ENCODE results near the gene PYM1. TPM values are rescaled to one million over a fixed set of nuclear protein-coding genes. Genes with fewer than 3 reads are reported as not detected.
A peak's percentile ranks its signal among the peaks of the same experiment; 100 is the strongest.

Gene PYM1
- total RNA-seq, 1 experiment from 2014 or later, result 58.9 TPM

GRCh38 chr12:55963760-55964159 is 36.1 kb upstream of the PYM1 start:
- no peak for TF ChIP-seq CTCF (conservative IDR thresholded peaks at IDR 0.05)
- peak overlapping the region in 1 of 2 experiments; percentile 67; a peak in 1 of 5 replicates for H3K4me3 Mint-ChIP-seq
- no peaks in the 10 kb centered on the region for H4K20me1 ChIP-seq (ENCODE audit: control insufficient read depth, insufficient read depth, insufficient read length)
- peaks cover 5 to 15% (median 11%) of the 10 kb centered on the region in 3 experiments; a peak in 6 of 7 replicates for H3K36me3 Mint-ChIP-seq (ENCODE audit: insufficient read depth in 1 of 3, low read depth in 3 of 3)
- H3K27me3 Mint-ChIP-seq (ENCODE audit: low read depth), result no peaks in the 10 kb centered on the region
- H2BK5ac ChIP-seq (ENCODE audit: insufficient read length, low read length), result no peak overlapping the region
- no CpG with 5 or more reads among the region's 2 CpGs for WGBS (ENCODE audit: extremely low coverage, insufficient read length, low lambda C conversion rate)
- H3K4me1 ChIP-seq (ENCODE audit: insufficient read depth, low read length), result peaks cover 3% of the 10 kb centered on the region; the same call in 1 of the 2 replicates
- no peak overlapping the region for H2BK120ac ChIP-seq (ENCODE audit: low read depth, low read length, poor library complexity, severe bottlenecking)
- no peak overlapping the region for H4K91ac ChIP-seq (ENCODE audit: insufficient read length, low read depth, low read length)
- H3K9me3 Mint-ChIP-seq, result no peaks in the 10 kb centered on the region
- H3K27me3 ChIP-seq (ENCODE audit: insufficient read depth, low read length), result no peaks in the 10 kb centered on the region
- H2BK20ac ChIP-seq (ENCODE audit: low read depth, low read length, poor library complexity, severe bottlenecking), result no peak overlapping the region
- H3K4me2 ChIP-seq (ENCODE audit: insufficient read depth, insufficient read length, low read length), result no peak overlapping the region
- no peak overlapping the region for H4K5ac ChIP-seq (ENCODE audit: insufficient read length, low read depth, low read length)
- no peak overlapping the region for H3K56ac ChIP-seq (ENCODE audit: insufficient read length, low read depth, low read length)
- no peak for DNase-seq
- no peak overlapping the region for H4K8ac ChIP-seq (replicated peaks; ENCODE audit: insufficient read length, low read depth, low read length)
- no peaks in the 10 kb centered on the region; the same call in 1 of the 2 replicates for H3K79me2 ChIP-seq (ENCODE audit: insufficient read depth, low read length)
- H3K18ac ChIP-seq (ENCODE audit: insufficient read length, low read depth, low read length), result no peak overlapping the region
- H3K4ac ChIP-seq (ENCODE audit: low read depth, low read length), result no peak overlapping the region
- H3K9me3 ChIP-seq (ENCODE audit: control insufficient read depth, low read depth, low read length), result no peaks in the 10 kb centered on the region
- H3K23ac ChIP-seq (ENCODE audit: insufficient read length, low read depth, low read length), result no peak overlapping the region
- H2BK15ac ChIP-seq (ENCODE audit: low read depth, low read length), result no peak overlapping the region
- H3K9ac ChIP-seq (ENCODE audit: extremely low read depth, insufficient read length, low read length), result no peak overlapping the region
- no peak overlapping the region for H2AK5ac ChIP-seq (ENCODE audit: insufficient read length, low read length)
- no peak overlapping the region for H3T11ph ChIP-seq (ENCODE audit: low read length)
- H3K27ac ChIP-seq (ENCODE audit: insufficient read length, low read depth, low read length), result no peak overlapping the region
- H3K23me2 ChIP-seq (ENCODE audit: insufficient read length, low read depth, low read length, poor library complexity, severe bottlenecking), result peaks cover 15% of the 10 kb centered on the region
- H3K79me1 ChIP-seq (ENCODE audit: insufficient read depth, low read depth, low read length, poor library complexity, severe bottlenecking), result no peaks in the 10 kb centered on the region
- H3K4me1 Mint-ChIP-seq, result peaks cover 22 to 28% of the 10 kb centered on the region in 2 experiments
- no peak overlapping the region for H3K27ac Mint-ChIP-seq
- H2AFZ ChIP-seq (ENCODE audit: low read length), result no peak overlapping the region
- no peak overlapping the region for H3K14ac ChIP-seq (ENCODE audit: insufficient read depth, low read length)
- H2BK12ac ChIP-seq (ENCODE audit: insufficient read length, low read depth, low read length), result no peak overlapping the region
